HepG2 (cell line): ENCODE measurements around the gene CXCR5. TPM values are rescaled to one million over a fixed set of nuclear protein-coding genes. Genes with fewer than 3 reads are reported as not detected.

Experiments used
- ATAC-seq: fragments of 200-7000 bp; cut with Tn5 transposase; 3 replicates; pipeline ENCODE4 v1.9.1; 2020; ENCODE audit warnings: mild to moderate bottlenecking, moderate library complexity
- BruUV-seq: library from RNA; stranded (reverse); fragments of 400-500 nt; replicated peaks from 2 replicates; lab custom pipeline; 2021; lab: Mats Ljungman, UMichigan
- CTCF ChIA-PET: fragments of 300-600 bp; formaldehyde crosslinking; extraction: SDS; loops from one replicate; lab custom pipeline; 2021; ENCODE audit warnings: low total read pairs, inconsistent platforms, low intra/inter-chr PET ratio; lab: Yijun Ruan, JAX
- POLR2A ChIA-PET: fragments of 350-600 bp; sonication (Branson Sonifier 250); formaldehyde crosslinking; loops from one replicate; lab custom pipeline; 2020; ENCODE audit warnings: antibody characterized with exemption, inconsistent platforms; lab: Yijun Ruan, JAX
- DNase-seq: peaks from one replicate; pipeline ENCODE4 v3.0.0-alpha.2; 2015; ENCODE audit warnings: low spot score
- FAIRE-seq: peaks from 3 replicates; lab custom pipeline; 2011; peaks lifted over from hg19 to GRCh38; lab: Jason Lieb, UNC
- H2AFZ ChIP-seq: one replicate; pipeline ENCODE4 v1.6.1; 2011; ENCODE audit warnings: low read length, inconsistent platforms
- H3K27ac ChIP-seq: fragments of 300-600 bp; 3 replicates; pipeline ENCODE4 v1.8.0; 2011; ENCODE audit warnings: mixed run types, mild to moderate bottlenecking, mixed read lengths, low read length, inconsistent platforms; ENCODE audit not compliant: insufficient read depth; ENCODE audit errors: extremely low read length
- H3K27me3 ChIP-seq, 2 experiments: fragments of 200-600 bp in 1 of 2; 2 replicates in 1 of 2; 3 replicates in 1 of 2; pipeline versions ENCODE4 v1.6.0 to v1.8.0; 2011; ENCODE audit warnings: low read length in 2 of 2, mild to moderate bottlenecking in 2 of 2, moderate library complexity in 2 of 2, inconsistent platforms in 1 of 2; ENCODE audit not compliant: insufficient read depth in 2 of 2, control insufficient read depth in 1 of 2
- H3K36me3 ChIP-seq, 2 experiments: fragments of 200-600 bp in 1 of 2; replicated peaks in 1 of 2; 2 replicates in 1 of 2; 3 replicates in 1 of 2; pipeline versions ENCODE4 v1.5.1 to v1.8.0; 2011; ENCODE audit warnings: low read length in 2 of 2, inconsistent platforms in 1 of 2; ENCODE audit not compliant: insufficient read depth in 2 of 2, control insufficient read depth in 1 of 2
- H3K4me1 ChIP-seq: 2 replicates; pipeline ENCODE4 v1.5.1; 2012; ENCODE audit warnings: low read length, inconsistent platforms; ENCODE audit not compliant: insufficient read depth
- H3K4me2 ChIP-seq: 2 replicates; pipeline ENCODE4 v1.6.0; 2011; ENCODE audit warnings: low read depth, low read length, inconsistent platforms
- H3K4me3 ChIP-seq, 3 experiments: fragments of 200-600 bp in 1 of 3; sonication (generic), shearing (Covaris generic) in 1 of 3; replicated peaks in 1 of 3; 2 replicates each; pipeline ENCODE4 v1.5.1; 2011 to 2016; ENCODE audit warnings: low read length in 3 of 3, inconsistent platforms in 2 of 3, low read depth in 2 of 3, mild to moderate bottlenecking in 2 of 3, control low read depth in 1 of 3, mixed read lengths in 1 of 3; ENCODE audit not compliant: insufficient read depth in 1 of 3
- H3K79me2 ChIP-seq: one replicate; pipeline ENCODE4 v1.6.1; 2011; ENCODE audit warnings: low read length, inconsistent platforms; ENCODE audit not compliant: insufficient read depth
- H3K9ac ChIP-seq: 2 replicates; pipeline ENCODE4 v1.6.0; 2011; ENCODE audit warnings: mild to moderate bottlenecking, low read depth, low read length, inconsistent platforms; ENCODE audit not compliant: insufficient read depth
- H3K9me3 ChIP-seq: 2 replicates; pipeline ENCODE4 v1.5.1; 2012; ENCODE audit warnings: mild to moderate bottlenecking, low read length
- H4K20me1 ChIP-seq: 2 replicates; pipeline ENCODE4 v1.6.0; 2011; ENCODE audit warnings: inconsistent platforms, mild to moderate bottlenecking, low read length, moderate library complexity; ENCODE audit not compliant: insufficient read depth
- ATAD3A ChIP-seq: sonication (generic); formaldehyde crosslinking; IDR thresholded peaks from 2 replicates; pipeline ENCODE4 v1.4.0; 2020; ENCODE audit warnings: missing genetic modification reagents
- ESRRA ChIP-seq: sonication (generic); formaldehyde crosslinking; IDR thresholded peaks from 2 replicates; pipeline ENCODE4 v1.5.1; 2020; ENCODE audit warnings: mild to moderate bottlenecking, low read depth, missing genetic modification reagents
- MAFF ChIP-seq: IDR thresholded peaks from 2 replicates; pipeline ENCODE4 v1.6.1; 2011; ENCODE audit warnings: low read depth, low read length, improper control_type of control experiment
- MAFK ChIP-seq, 2 experiments: IDR thresholded peaks in 1 of 2; conservative IDR thresholded peaks in 1 of 2; 2 replicates each; pipeline ENCODE4 v1.6.1; 2011; ENCODE audit warnings: improper control_type of control experiment in 2 of 2, low read length in 2 of 2
- ZNF557 ChIP-seq: sonication (generic); formaldehyde crosslinking; IDR thresholded peaks from 2 replicates; pipeline ENCODE4 v1.4.0; 2020; ENCODE audit warnings: missing genetic modification reagents
- WGBS: methylation state at CpG from one replicate; pipeline ENCODE4 v1.1.6; 2017; ENCODE audit warnings: low lambda C conversion rate; 5-methylcytosine and 5-hydroxymethylcytosine counted together
- in situ Hi-C: cut with HindIII; loops from 2 replicates; pipeline ENCODE4 v1.10.0; 2017; ENCODE audit warnings: low pct_unique_long_range_greater_than_20kb; ENCODE audit not compliant: extremely low pct_ligation_motif_present
- intact Hi-C: fragments of 100-400 bp; cut with micrococcal nuclease; formaldehyde crosslinking; loops from one replicate; pipeline ENCODE4 v1.10.0; 2022; ENCODE audit not compliant: unreplicated experiment
- microRNA-seq: library from miRNA; unstranded; fragments of <30 nt; microRNA quantifications from one replicate; pipeline ENCODE4, GENCODE V29; 2020
- polyA plus RNA-seq, 8 experiments: library from polyadenylated mRNA; depleted of rRNA in 3 of 8; stranded (reverse) in 7 of 8; unstranded in 1 of 8; fragments of >200 nt; fragmentation: Illumina TruSeq in 4 of 8; extraction: Trizol in 4 of 8; gene quantifications; 2 replicates each; pipeline versions ENCODE4 v1.2.1 to v1.2.3, GENCODE V29; 2011 to 2016; ENCODE audit warnings: low read depth in 4 of 8, missing spikeins in 1 of 8, mixed read lengths in 1 of 8; ENCODE audit not compliant: insufficient read depth in 1 of 8
- small RNA-seq, 3 experiments: library from RNA; depleted of rRNA; stranded (forward); fragments of <200 nt; gene quantifications; one replicate each; pipeline ENCODE3, GENCODE V24; 2012; ENCODE audit warnings: low read depth in 2 of 3, low replicate concordance in 1 of 3; ENCODE audit not compliant: insufficient read length in 3 of 3, insufficient read depth in 2 of 3
- total RNA-seq, 5 experiments: library from RNA; depleted of rRNA; stranded (reverse); fragments of >200 nt; fragmentation: Illumina TruSeq; extraction: Trizol; gene quantifications; 2 replicates each; pipeline ENCODE4 v1.2.3, GENCODE V29; 2016; ENCODE audit warnings: low read depth in 1 of 5
- TF ChIP-seq, protein P1 (sequence below): sonication (generic); formaldehyde crosslinking; IDR thresholded peaks from 2 replicates; pipeline ENCODE4 v1.8.1; 2022; ENCODE audit warnings: low read depth, mild to moderate bottlenecking, missing genetic modification reagents

The CXCR5 gene
- total and polyA plus RNA-seq, 2 of the 13 experiments (the other 11 are each of a cell fraction or from before 2014, with no cell fraction given): not detected

DNA sequence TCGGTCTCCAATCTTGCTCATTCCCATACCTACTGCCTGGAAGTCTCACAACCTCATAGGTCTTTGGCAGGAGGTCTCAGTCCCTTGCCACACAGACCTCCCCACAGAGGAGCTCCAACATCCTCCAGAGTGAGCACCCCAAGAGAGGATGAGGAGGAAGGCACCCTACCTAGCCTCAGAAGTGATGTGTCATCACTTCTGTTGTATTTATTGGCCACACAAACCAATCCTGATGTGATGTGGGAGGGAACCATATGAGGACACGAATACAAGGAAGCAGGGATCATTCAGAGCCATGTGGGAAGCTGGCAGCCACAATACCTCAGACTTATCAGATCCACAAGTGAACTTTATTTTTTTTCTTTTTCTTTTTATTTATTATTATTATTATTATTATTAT, 63.4 kb downstream of the CXCR5 start:
- Histone ChIP-seq H3K79me2 (no peaks in the 10 kb centered on the region), H3K9me3 (no peaks in the 10 kb centered on the region), H4K20me1 (no peaks in the 10 kb centered on the region), H2AFZ (no peak overlapping the region), H3K9ac (no peak overlapping the region), H3K27ac (no peak overlapping the region), H3K4me3 (no peak overlapping the region), H3K4me2 (no peak overlapping the region), H3K36me3 (no peaks in the 10 kb centered on the region)
- ChIA-PET POLR2A (no interaction called here), CTCF (no interaction called here)
- FAIRE-seq (no peak), DNase-seq (no peak)
- in situ Hi-C loops (no loop called here), intact Hi-C loops (no loop called here)
- WGBS: 6% methylated on average over 1 of the region's 2 CpGs
- no TSS peak for BruUV-seq
- peak; percentile 69 to 76 for TF ChIP-seq MAFK (conservative IDR thresholded peaks at IDR 0.05 in 1 of 2, IDR thresholded peaks at IDR 0.05 in 1 of 2; ENCODE audit: low read length in 2 of 2)
- TF ChIP-seq, protein P1, sequence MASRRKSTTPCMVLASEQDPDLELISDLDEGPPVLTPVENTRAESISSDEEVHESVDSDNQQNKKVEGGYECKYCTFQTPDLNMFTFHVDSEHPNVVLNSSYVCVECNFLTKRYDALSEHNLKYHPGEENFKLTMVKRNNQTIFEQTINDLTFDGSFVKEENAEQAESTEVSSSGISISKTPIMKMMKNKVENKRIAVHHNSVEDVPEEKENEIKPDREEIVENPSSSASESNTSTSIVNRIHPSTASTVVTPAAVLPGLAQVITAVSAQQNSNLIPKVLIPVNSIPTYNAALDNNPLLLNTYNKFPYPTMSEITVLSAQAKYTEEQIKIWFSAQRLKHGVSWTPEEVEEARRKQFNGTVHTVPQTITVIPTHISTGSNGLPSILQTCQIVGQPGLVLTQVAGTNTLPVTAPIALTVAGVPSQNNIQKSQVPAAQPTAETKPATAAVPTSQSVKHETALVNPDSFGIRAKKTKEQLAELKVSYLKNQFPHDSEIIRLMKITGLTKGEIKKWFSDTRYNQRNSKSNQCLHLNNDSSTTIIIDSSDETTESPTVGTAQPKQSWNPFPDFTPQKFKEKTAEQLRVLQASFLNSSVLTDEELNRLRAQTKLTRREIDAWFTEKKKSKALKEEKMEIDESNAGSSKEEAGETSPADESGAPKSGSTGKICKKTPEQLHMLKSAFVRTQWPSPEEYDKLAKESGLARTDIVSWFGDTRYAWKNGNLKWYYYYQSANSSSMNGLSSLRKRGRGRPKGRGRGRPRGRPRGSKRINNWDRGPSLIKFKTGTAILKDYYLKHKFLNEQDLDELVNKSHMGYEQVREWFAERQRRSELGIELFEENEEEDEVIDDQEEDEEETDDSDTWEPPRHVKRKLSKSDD (CRISPR knock-in tag): no peak
- TF ChIP-seq ESRRA (CRISPR knock-in tag): no peak
- no peak for TF ChIP-seq ATAD3A (CRISPR knock-in tag)
- no peak for TF ChIP-seq ZNF557 (CRISPR knock-in tag)
- TF ChIP-seq MAFF: peak; percentile 66
- TF ChIP-seq, all 625 proteins: peak for 2
- Histone ChIP-seq H3K27me3 (peaks cover 0 to 12% of the 10 kb centered on the region in 2 experiments; a peak in 3 of 5 replicates), H3K4me1 (no peaks in the 10 kb centered on the region)
- no peak for ATAC-seq

Small RNAs within 50 kb of the gene (microRNA-seq; reads per million reads assigned to microRNA genes)
- not detected for gene MIR4492

Small RNAs within 50 kb of the gene (small RNA-seq; reads per million reads assigned to genes)
- gene MIR4492 (0 reads per million in 3 experiments), gene RF00019 (0 reads per million in 3 experiments), gene RN7SL688P (0 reads per million in 3 experiments)

Other genes with a start within 250 kb of the CXCR5 start
- 0.46 and 0.86 TPM in 2 replicates for gene TREH, start 204.2 kb upstream of the CXCR5 start, total RNA-seq (2016; rRNA removed; fragmentation: Illumina TruSeq; extraction: Trizol)
- gene TREH, start 204.2 kb upstream of the CXCR5 start, polyA plus RNA-seq (2011; rRNA removed): 0.50 and 0.53 TPM in 2 replicates
- gene DDX6, start 92.7 kb upstream of the CXCR5 start, total RNA-seq (2016; rRNA removed; fragmentation: Illumina TruSeq; extraction: Trizol): 59.2 and 163 TPM in 2 replicates
- 20.9 and 21.1 TPM in 2 replicates for gene DDX6, start 92.7 kb upstream of the CXCR5 start, polyA plus RNA-seq (2011; rRNA removed)
- 3.7 and 5.5 TPM in 2 replicates for gene BCL9L, start 42.0 kb downstream of the CXCR5 start, total RNA-seq (2016; rRNA removed; fragmentation: Illumina TruSeq; extraction: Trizol)
- 4.1 and 4.5 TPM in 2 replicates for gene BCL9L, start 42.0 kb downstream of the CXCR5 start, polyA plus RNA-seq (2011; rRNA removed)
- not detected in 2 replicates for gene UPK2, start 72.4 kb downstream of the CXCR5 start, total RNA-seq (2016; rRNA removed; fragmentation: Illumina TruSeq; extraction: Trizol)
- not detected in 2 replicates for gene UPK2, start 72.4 kb downstream of the CXCR5 start, polyA plus RNA-seq (2011; rRNA removed)
- not detected in 2 replicates for gene FOXR1, start 87.9 kb downstream of the CXCR5 start, total RNA-seq (2016; rRNA removed; fragmentation: Illumina TruSeq; extraction: Trizol)
- not detected in 2 replicates for gene FOXR1, start 87.9 kb downstream of the CXCR5 start, polyA plus RNA-seq (2011; rRNA removed)
- gene CENATAC, start 114.2 kb downstream of the CXCR5 start, total RNA-seq (2016; rRNA removed; fragmentation: Illumina TruSeq; extraction: Trizol): 9.2 and 25.0 TPM in 2 replicates
- gene CENATAC, start 114.2 kb downstream of the CXCR5 start, polyA plus RNA-seq (2011; rRNA removed): 19.8 and 21.7 TPM in 2 replicates
- gene RPS25, start 134.5 kb downstream of the CXCR5 start, total RNA-seq (2016; rRNA removed; fragmentation: Illumina TruSeq; extraction: Trizol): 1,415 and 1,643 TPM in 2 replicates
- gene RPS25, start 134.5 kb downstream of the CXCR5 start, polyA plus RNA-seq (2011; rRNA removed): 647 and 839 TPM in 2 replicates
- gene TRAPPC4, start 134.9 kb downstream of the CXCR5 start, total RNA-seq (2016; rRNA removed; fragmentation: Illumina TruSeq; extraction: Trizol): 97.4 and 124 TPM in 2 replicates
- gene TRAPPC4, start 134.9 kb downstream of the CXCR5 start, polyA plus RNA-seq (2011; rRNA removed): 126 and 140 TPM in 2 replicates
- gene SLC37A4, start 147.0 kb downstream of the CXCR5 start, total RNA-seq (2016; rRNA removed; fragmentation: Illumina TruSeq; extraction: Trizol): 25.6 and 43.0 TPM in 2 replicates
- gene SLC37A4, start 147.0 kb downstream of the CXCR5 start, polyA plus RNA-seq (2011; rRNA removed): 56.1 and 59.7 TPM in 2 replicates
- gene HYOU1, start 173.3 kb downstream of the CXCR5 start, total RNA-seq (2016; rRNA removed; fragmentation: Illumina TruSeq; extraction: Trizol): 50.0 and 127 TPM in 2 replicates
- 155 and 164 TPM in 2 replicates for gene HYOU1, start 173.3 kb downstream of the CXCR5 start, polyA plus RNA-seq (2011; rRNA removed)
- gene VPS11, start 183.9 kb downstream of the CXCR5 start, total RNA-seq (2016; rRNA removed; fragmentation: Illumina TruSeq; extraction: Trizol): 21.6 and 23.3 TPM in 2 replicates
- 13.7 and 18.9 TPM in 2 replicates for gene VPS11, start 183.9 kb downstream of the CXCR5 start, polyA plus RNA-seq (2011; rRNA removed)
- 9.4 and 14.0 TPM in 2 replicates for gene HMBS, start 201.0 kb downstream of the CXCR5 start, total RNA-seq (2016; rRNA removed; fragmentation: Illumina TruSeq; extraction: Trizol)
- 46.8 and 46.9 TPM in 2 replicates for gene HMBS, start 201.0 kb downstream of the CXCR5 start, polyA plus RNA-seq (2011; rRNA removed)
- 15.1 and 37.6 TPM in 2 replicates for gene DPAGT1, start 218.0 kb downstream of the CXCR5 start, total RNA-seq (2016; rRNA removed; fragmentation: Illumina TruSeq; extraction: Trizol)
- 63.9 and 70.7 TPM in 2 replicates for gene DPAGT1, start 218.0 kb downstream of the CXCR5 start, polyA plus RNA-seq (2011; rRNA removed)
- 1.2 and 3.7 TPM in 2 replicates for gene C2CD2L, start 223.5 kb downstream of the CXCR5 start, total RNA-seq (2016; rRNA removed; fragmentation: Illumina TruSeq; extraction: Trizol)
- gene C2CD2L, start 223.5 kb downstream of the CXCR5 start, polyA plus RNA-seq (2011; rRNA removed): 5.5 and 6.0 TPM in 2 replicates
- 13.3 and 15.1 TPM in 2 replicates for gene HINFP, start 237.7 kb downstream of the CXCR5 start, total RNA-seq (2016; rRNA removed; fragmentation: Illumina TruSeq; extraction: Trizol)
- gene HINFP, start 237.7 kb downstream of the CXCR5 start, polyA plus RNA-seq (2011; rRNA removed): 21.4 and 27.5 TPM in 2 replicates